IPS-18c (cell line): ENCODE measurements around the gene P3H2.
"Not testable (repeated sequence)": the region's sequence is repeated elsewhere in the genome, so short reads cannot be mapped to it uniquely, and the experiment has no call there.

Experiments used
- H3K4me3 ChIP-seq: 2 replicates; pipeline ENCODE4 v1.7.0; 2013; ENCODE audit warnings: low read depth, mild to moderate bottlenecking, low read length, moderate library complexity; ENCODE audit not compliant: insufficient read depth
- H3K9me3 ChIP-seq: one replicate; pipeline ENCODE4 v1.6.1; 2013; ENCODE audit warnings: mild to moderate bottlenecking, low read length, moderate library complexity; ENCODE audit not compliant: control insufficient read depth, insufficient read depth

The P3H2 gene

GRCh38 chr3:190073264-190074008, 47.3 kb downstream of the P3H2 start:
- no peaks in the 10 kb centered on the region for H3K9me3 ChIP-seq
- no peak overlapping the region for H3K4me3 ChIP-seq

GRCh38 chr3:190072856-190073255, 47.8 kb downstream of the P3H2 start:
- Histone ChIP-seq H3K9me3 (no peaks in the 10 kb centered on the region), H3K4me3 (no peak overlapping the region)

- not testable (repeated sequence) for H3K4me3 ChIP-seq, H3K9me3 ChIP-seq
Measured at GRCh38 chr3:190071921-190072320, 48.8 kb downstream of the P3H2 start.

- Histone ChIP-seq H3K4me3 (no peak overlapping the region), H3K9me3 (no peaks in the 10 kb centered on the region)
Measured at GRCh38 chr3:190070622-190071347, 49.9 kb downstream of the P3H2 start.

GRCh38 chr3:190065204-190065603, 55.5 kb downstream of the P3H2 start:
- H3K9me3 ChIP-seq = no peaks in the 10 kb centered on the region
- no peak overlapping the region for H3K4me3 ChIP-seq

GRCh38 chr3:190064659-190065058, 56.0 kb downstream of the P3H2 start:
- H3K9me3 ChIP-seq = no peaks in the 10 kb centered on the region
- H3K4me3 ChIP-seq = no peak overlapping the region

- Histone ChIP-seq H3K4me3 (no peak overlapping the region), H3K9me3 (no peaks in the 10 kb centered on the region)
Measured at GRCh38 chr3:190064112-190064511, 56.6 kb downstream of the P3H2 start.

- H3K9me3 ChIP-seq = no peaks in the 10 kb centered on the region
Measured at GRCh38 chr3:190063490-190063889, 57.2 kb downstream of the P3H2 start.

GRCh38 chr3:190060192-190060775, 60.4 kb downstream of the P3H2 start:
- Histone ChIP-seq H3K4me3 (no peak overlapping the region), H3K9me3 (no peaks in the 10 kb centered on the region)

More at GRCh38 chr3:190063490-190063889, 57.2 kb downstream of the P3H2 start:
- H3K4me3 ChIP-seq = no peak overlapping the region

GRCh38 chr3:190059242-190059590, 61.5 kb downstream of the P3H2 start:
- no peak overlapping the region for H3K4me3 ChIP-seq
- no peaks in the 10 kb centered on the region for H3K9me3 ChIP-seq

GRCh38 chr3:190058521-190059241, 62.0 kb downstream of the P3H2 start:
- Histone ChIP-seq H3K9me3 (no peaks in the 10 kb centered on the region), H3K4me3 (no peak overlapping the region)

- H3K9me3 ChIP-seq = no peaks in the 10 kb centered on the region
- no peak overlapping the region for H3K4me3 ChIP-seq
Measured at GRCh38 chr3:190056742-190057141, 64.0 kb downstream of the P3H2 start.

GRCh38 chr3:190055773-190056172, 64.9 kb downstream of the P3H2 start:
- no peak overlapping the region for H3K4me3 ChIP-seq
- no peaks in the 10 kb centered on the region for H3K9me3 ChIP-seq

GRCh38 chr3:190053919-190054672, 66.6 kb downstream of the P3H2 start:
- Histone ChIP-seq H3K9me3 (no peaks in the 10 kb centered on the region), H3K4me3 (no peak overlapping the region)

- Histone ChIP-seq H3K4me3 (no peak overlapping the region), H3K9me3 (no peaks in the 10 kb centered on the region)
Measured at GRCh38 chr3:190051641-190052040, 69.1 kb downstream of the P3H2 start.

GRCh38 chr3:190048932-190049441, 71.7 kb downstream of the P3H2 start:
- Histone ChIP-seq H3K9me3 (no peaks in the 10 kb centered on the region), H3K4me3 (no peak overlapping the region)

GRCh38 chr3:190044974-190045373, 75.7 kb downstream of the P3H2 start:
- no peak overlapping the region for H3K4me3 ChIP-seq
- H3K9me3 ChIP-seq = no peaks in the 10 kb centered on the region
